HEK293 (cell line): Measurements from ENCODE around the gene NKD2.

Source experiments
- CTCF ChIA-PET: fragments of 350-600 bp; formaldehyde crosslinking; extraction: SDS; loops from one replicate; lab custom pipeline; 2021; ENCODE audit warnings: antibody characterized with exemption; lab: Yijun Ruan, JAX
- POLR2A ChIA-PET: fragments of 300-600 bp; formaldehyde crosslinking; extraction: SDS; loops from one replicate; lab custom pipeline; 2020; ENCODE audit warnings: antibody characterized with exemption, inconsistent platforms; lab: Yijun Ruan, JAX
- H3K27ac ChIP-seq: fragments of 200-500 bp; sonication (Bioruptor generic); 2 replicates; pipeline ENCODE4 v1.5.1; 2014; ENCODE audit warnings: low read depth, low read length, control low read depth, inconsistent platforms; ENCODE audit errors: extremely low read depth
- H3K36me3 ChIP-seq, 2 experiments: fragments of 200-500 bp in 1 of 2; sonication (Bioruptor generic) in 1 of 2; 1 replicate in 1 of 2; 2 replicates in 1 of 2; pipeline ENCODE4 v1.5.1; 2014 to 2017; ENCODE audit warnings: inconsistent platforms in 2 of 2, low read length in 2 of 2; ENCODE audit not compliant: control insufficient read depth in 2 of 2, insufficient read depth in 1 of 2
- H3K4me1 ChIP-seq: fragments of 200-500 bp; sonication (Bioruptor generic); 2 replicates; pipeline ENCODE4 v1.5.1; 2014; ENCODE audit warnings: mild to moderate bottlenecking, low read length, inconsistent platforms; ENCODE audit not compliant: control insufficient read depth, insufficient read depth
- H3K4me3 ChIP-seq: 2 replicates; pipeline ENCODE4 v1.5.1; 2011; ENCODE audit warnings: low read depth, mild to moderate bottlenecking, control low read depth, low read length, moderate library complexity
- H3K9me3 ChIP-seq: fragments of 200-500 bp; sonication (Bioruptor generic); 2 replicates; pipeline ENCODE4 v1.5.1; 2014; ENCODE audit warnings: low read depth, low read length, inconsistent platforms; ENCODE audit not compliant: control insufficient read depth, insufficient read depth
- AEBP2 ChIP-seq: fragments of 450-650 bp; formaldehyde crosslinking; IDR thresholded peaks from 2 replicates; pipeline ENCODE4 v1.5.1; 2016; ENCODE audit warnings: missing biosample characterization, missing genetic modification characterization, borderline replicate concordance
- BCL6B ChIP-seq: fragments of 450-650 bp; formaldehyde crosslinking; IDR thresholded peaks from 2 replicates; pipeline ENCODE4 v1.5.1; 2017; ENCODE audit warnings: missing biosample characterization, missing genetic modification characterization
- HIC1 ChIP-seq: fragments of 450-650 bp; formaldehyde crosslinking; IDR thresholded peaks from 2 replicates; pipeline ENCODE4 v1.5.1; 2016; ENCODE audit warnings: missing biosample characterization, missing genetic modification characterization
- KLF16 ChIP-seq: fragments of 450-650 bp; formaldehyde crosslinking; IDR thresholded peaks from 2 replicates; pipeline ENCODE4 v1.5.1; 2017; ENCODE audit warnings: missing biosample characterization, missing genetic modification characterization
- KLF7 ChIP-seq: fragments of 450-650 bp; formaldehyde crosslinking; IDR thresholded peaks from 2 replicates; pipeline ENCODE4 v1.5.1; 2016; ENCODE audit warnings: missing biosample characterization, missing genetic modification characterization, borderline replicate concordance
- OVOL3 ChIP-seq: fragments of 450-650 bp; formaldehyde crosslinking; IDR thresholded peaks from 2 replicates; pipeline ENCODE4 v1.5.1; 2016; ENCODE audit warnings: missing biosample characterization, missing genetic modification characterization
- ZBTB10 ChIP-seq: fragments of 450-650 bp; formaldehyde crosslinking; IDR thresholded peaks from 2 replicates; pipeline ENCODE4 v1.5.1; 2016; ENCODE audit warnings: missing biosample characterization, missing genetic modification characterization
- ZBTB49 ChIP-seq: fragments of 450-650 bp; formaldehyde crosslinking; IDR thresholded peaks from 2 replicates; pipeline ENCODE4 v1.5.1; 2016; ENCODE audit warnings: missing biosample characterization, missing genetic modification characterization, low read depth
- ZFP69B ChIP-seq: fragments of 450-650 bp; formaldehyde crosslinking; IDR thresholded peaks from 2 replicates; pipeline ENCODE4 v1.5.1; 2016; ENCODE audit warnings: missing biosample characterization, missing genetic modification characterization
- ZNF169 ChIP-seq: fragments of 450-650 bp; formaldehyde crosslinking; IDR thresholded peaks from 2 replicates; pipeline ENCODE4 v1.5.1; 2016; ENCODE audit warnings: missing biosample characterization, missing genetic modification characterization
- ZNF211 ChIP-seq: fragments of 450-650 bp; formaldehyde crosslinking; IDR thresholded peaks from 2 replicates; pipeline ENCODE4 v1.5.1; 2016; ENCODE audit warnings: low read depth, missing biosample characterization, missing genetic modification characterization
- ZNF214 ChIP-seq: fragments of 450-650 bp; formaldehyde crosslinking; IDR thresholded peaks from 2 replicates; pipeline ENCODE4 v1.5.1; 2017; ENCODE audit warnings: missing biosample characterization, mild to moderate bottlenecking, missing genetic modification characterization, borderline replicate concordance
- ZNF610 ChIP-seq: fragments of 450-650 bp; formaldehyde crosslinking; IDR thresholded peaks from 2 replicates; pipeline ENCODE4 v1.5.1; 2016; ENCODE audit warnings: missing biosample characterization, missing genetic modification characterization, borderline replicate concordance
- ZNF623 ChIP-seq: fragments of 450-650 bp; formaldehyde crosslinking; IDR thresholded peaks from 2 replicates; pipeline ENCODE4 v1.5.1; 2016; ENCODE audit warnings: missing biosample characterization, missing genetic modification characterization
- ZNF677 ChIP-seq: fragments of 450-650 bp; IDR thresholded peaks from 2 replicates; pipeline ENCODE4 v1.5.0; 2018; ENCODE audit warnings: missing biosample characterization, mild to moderate bottlenecking, missing genetic modification characterization, moderate library complexity
- ZNF791 ChIP-seq: fragments of 450-650 bp; formaldehyde crosslinking; IDR thresholded peaks from 2 replicates; pipeline ENCODE4 v1.5.1; 2016; ENCODE audit warnings: missing biosample characterization, missing genetic modification characterization

NKD2 gene

GRCh38 chr5:1075555-1075881, 66.9 kb downstream of the NKD2 start (continued):
- TF ChIP-seq ZBTB49 (tag by site-specific recombination), result no peak
- TF ChIP-seq KLF16, result no peak
- TF ChIP-seq ZBTB10 (tag by site-specific recombination), result no peak
- TF ChIP-seq BCL6B (tag by site-specific recombination), result no peak
- TF ChIP-seq ZNF677, result no peak
- TF ChIP-seq ZNF169 (tag by site-specific recombination), result no peak
- TF ChIP-seq, all 188 proteins: peak for 0

- ChIA-PET CTCF (no interaction called here), POLR2A (no interaction called here)
- H3K4me1 ChIP-seq, result no peaks in the 10 kb centered on the region
- H3K4me3 ChIP-seq, result no peak overlapping the region
- no peak overlapping the region for H3K27ac ChIP-seq
- H3K36me3 ChIP-seq, result peaks cover 0 to 54% of the 10 kb centered on the region in 2 experiments; a peak in 2 of 3 replicates
- no peaks in the 10 kb centered on the region for H3K9me3 ChIP-seq
- TF ChIP-seq ZFP69B (tag by site-specific recombination) (no peak), ZNF791 (tag by site-specific recombination) (no peak), ZNF610 (tag by site-specific recombination) (no peak), KLF7 (tag by site-specific recombination) (no peak), ZNF211 (tag by site-specific recombination) (no peak), ZNF623 (tag by site-specific recombination) (no peak), AEBP2 (no peak), OVOL3 (tag by site-specific recombination) (no peak), HIC1 (tag by site-specific recombination) (no peak), ZNF214 (tag by site-specific recombination) (no peak)
These were observed 67.3 kb downstream of the NKD2 start for GRCh38 chr5:1075931-1076330.
